ENCODE data around the gene FTL. TPM values are rescaled to one million over a fixed set of nuclear protein-coding genes. Genes with fewer than 3 reads are reported as not detected.
A peak's percentile ranks its signal among the peaks of the same experiment; 100 is the strongest.

FTL gene
- total RNA-seq, 2 experiments from 2014 or later: 683 to 880 TPM

DNA sequence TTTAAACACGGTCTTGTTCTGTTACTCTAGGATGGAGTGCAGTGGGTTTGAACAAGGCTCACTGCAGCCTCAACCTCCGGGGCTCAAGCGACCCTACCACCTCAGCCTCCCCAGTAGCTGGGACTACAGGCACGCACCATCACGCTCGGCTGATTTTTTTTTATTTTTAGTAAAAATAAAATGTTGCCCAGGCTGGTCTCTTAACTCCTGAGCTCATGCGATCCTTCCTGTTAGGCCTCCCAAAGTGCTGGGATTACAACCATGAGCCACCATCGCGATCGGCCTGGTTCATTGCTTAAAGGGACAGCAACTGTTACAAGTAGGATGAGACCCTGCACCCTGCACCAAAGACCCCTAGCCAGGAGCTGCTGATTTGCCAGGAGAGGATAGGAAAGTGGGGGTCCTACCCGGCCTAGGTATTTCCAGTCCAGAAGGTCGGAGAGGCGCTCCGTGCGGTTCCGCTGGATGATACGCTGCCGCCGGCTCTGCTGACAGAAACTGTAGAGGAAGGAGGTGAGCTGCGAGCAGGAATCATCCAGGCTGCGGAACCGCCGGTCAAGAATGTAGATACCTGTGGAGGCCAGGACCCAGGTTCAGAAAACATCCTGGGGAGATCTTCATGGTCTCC is 5.1 kb downstream of the FTL start:
- Mint-ChIP-seq H3K27me3 (no peaks in the 10 kb centered on the region), H3K27ac (peak overlapping the region; percentile 25), H3K4me1 (peaks cover 29% of the 10 kb centered on the region), H3K36me3 (ENCODE audit: low read depth) (peaks cover 44% of the 10 kb centered on the region), H3K4me3 (no peak overlapping the region), H3K9me3 (no peaks in the 10 kb centered on the region)
- CTCF ChIA-PET: interaction anchor here (0.7 to 2.7 kb wide), 23 partner anchors 9 to 226 kb away, joined by 3 to 25 read pairs (median 5); partner anchors contain the start of genes GYS1, HSD17B14, IZUMO1 and RUVBL2
- no peak for DNase-seq
- POLR2A ChIA-PET: interaction anchor here (0.6 kb wide), 1 partner anchor 143 kb away, joined by 3 read pairs; no protein-coding TSS in a partner anchor

DNA sequence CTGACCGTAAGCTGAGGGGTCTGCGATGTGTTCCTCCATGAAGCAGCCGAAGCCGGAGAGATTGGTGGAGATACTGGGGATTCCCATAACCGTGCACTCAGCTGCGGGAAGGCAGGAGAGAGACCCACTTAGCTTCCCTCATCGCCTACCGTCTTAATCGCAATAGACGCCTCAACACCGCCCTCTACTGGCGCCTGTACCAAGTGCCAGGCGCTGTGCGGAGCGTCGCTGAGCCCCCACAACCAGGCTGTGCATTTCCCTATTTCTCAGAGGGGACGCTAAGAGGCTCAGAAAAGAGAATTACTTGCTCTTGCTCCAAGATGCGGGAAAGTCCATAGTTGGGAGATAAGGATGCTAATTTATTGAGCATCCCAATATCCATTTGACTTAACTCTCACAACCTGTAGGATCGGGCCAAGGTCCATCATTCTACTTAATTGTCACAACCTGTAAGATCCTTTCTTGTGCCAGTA is 5.8 kb downstream of the FTL start:
- no peak overlapping the region for H3K4me3 Mint-ChIP-seq
- ChIA-PET POLR2A (interaction anchor here (0.6 kb wide), 1 partner anchor 144 kb away, joined by 3 read pairs; no protein-coding TSS in a partner anchor), CTCF (interaction anchor here (0.7 to 2.7 kb wide), 22 partner anchors 8 to 227 kb away, joined by 3 to 25 read pairs (median 5); partner anchors contain the start of genes GYS1, HSD17B14, IZUMO1 and RUVBL2)
- no peaks in the 10 kb centered on the region for H3K27me3 Mint-ChIP-seq
- H3K27ac Mint-ChIP-seq: no peak overlapping the region
- peaks cover 26% of the 10 kb centered on the region for H3K4me1 Mint-ChIP-seq
- H3K36me3 Mint-ChIP-seq (ENCODE audit: low read depth): peaks cover 45% of the 10 kb centered on the region
- no peaks in the 10 kb centered on the region for H3K9me3 Mint-ChIP-seq
- DNase-seq: peak; percentile 84

- Mint-ChIP-seq H3K36me3 (ENCODE audit: low read depth) (peaks cover 37% of the 10 kb centered on the region), H3K27me3 (no peaks in the 10 kb centered on the region), H3K4me3 (no peak overlapping the region), H3K9me3 (no peaks in the 10 kb centered on the region), H3K4me1 (peaks cover 10% of the 10 kb centered on the region), H3K27ac (no peak overlapping the region)
- POLR2A ChIA-PET: interaction anchor here (0.9 kb wide), 1 partner anchor 8 kb away, joined by 4 read pairs; no protein-coding TSS in a partner anchor
- CTCF ChIA-PET: interaction anchor here (0.6 to 10.8 kb wide), 10 partner anchors 10 to 187 kb away, joined by 3 to 89 read pairs (median 3); partner anchors contain the start of genes GYS1, HSD17B14 and RUVBL2
- peak; percentile 47 for DNase-seq
Observed at GRCh38 chr19:48975947-48976847, 11.1 kb downstream of the FTL start.

GRCh38 chr19:48977061-48977460 is 12.0 kb downstream of the FTL start:
- Mint-ChIP-seq H3K36me3 (ENCODE audit: low read depth) (peaks cover 40% of the 10 kb centered on the region), H3K4me3 (no peak overlapping the region)

DNA sequence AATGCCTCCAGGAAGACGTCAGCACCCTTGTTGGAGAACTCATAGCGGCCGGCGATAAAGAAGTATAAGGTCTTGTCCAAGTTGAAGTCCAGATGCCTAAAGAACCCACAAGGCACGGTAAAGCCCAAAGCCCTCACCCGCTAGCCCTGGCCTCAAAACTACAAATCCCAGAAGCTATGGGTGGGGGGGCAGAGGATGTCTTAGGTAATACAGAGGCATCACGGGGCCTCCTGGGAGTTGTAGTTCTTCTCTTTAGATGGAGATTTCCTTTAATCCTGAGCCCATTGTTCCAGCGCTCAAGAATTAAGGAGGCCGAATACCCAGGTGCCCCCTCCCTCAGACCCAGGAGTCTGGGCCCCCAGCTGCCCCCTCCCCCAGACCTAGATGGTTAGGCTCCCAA is 17.2 kb downstream of the FTL start:
- Mint-ChIP-seq H3K4me3 (no peak overlapping the region), H3K27ac (no peak overlapping the region), H3K36me3 (ENCODE audit: low read depth) (peaks cover 36% of the 10 kb centered on the region), H3K9me3 (no peaks in the 10 kb centered on the region), H3K27me3 (no peaks in the 10 kb centered on the region), H3K4me1 (peaks cover 4% of the 10 kb centered on the region)
- ChIA-PET CTCF (interaction anchor here (10.8 kb wide), 1 partner anchor 10 kb away, joined by 89 read pairs; the partner anchor contains the start of genes GYS1 and RUVBL2), POLR2A (no interaction called here)
- DNase-seq: no peak

More at GRCh38 chr19:48977061-48977460, 12.0 kb downstream of the FTL start:
- H3K27me3 Mint-ChIP-seq: no peaks in the 10 kb centered on the region
- ChIA-PET CTCF (interaction anchor here (0.6 to 10.8 kb wide), 9 partner anchors 10 to 188 kb away, joined by 3 to 89 read pairs (median 4); partner anchors contain the start of genes GYS1, HSD17B14 and RUVBL2), POLR2A (no interaction called here)
- H3K9me3 Mint-ChIP-seq: no peaks in the 10 kb centered on the region
- H3K27ac Mint-ChIP-seq: no peak overlapping the region
- DNase-seq: no peak
- peaks cover 9% of the 10 kb centered on the region for H3K4me1 Mint-ChIP-seq

DNA sequence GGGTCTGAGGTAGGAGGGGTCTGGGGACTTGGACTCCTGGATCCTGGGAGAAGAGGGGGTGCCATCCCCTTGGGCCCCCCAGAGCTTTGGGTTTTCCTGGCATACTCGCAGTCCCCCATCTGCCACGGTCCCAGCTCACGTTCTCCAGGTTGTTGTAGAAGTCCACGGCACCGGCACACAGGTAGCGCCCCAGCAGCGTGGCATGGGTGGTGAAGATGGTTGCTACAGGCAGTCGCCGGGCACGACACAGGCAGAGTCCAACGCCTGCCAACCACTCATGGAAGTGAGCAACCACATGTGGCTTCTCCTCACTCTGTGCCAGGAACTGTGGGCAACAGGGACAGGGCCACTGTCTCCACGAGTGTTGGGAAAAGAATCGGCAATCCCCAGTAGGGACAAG is 20.6 kb downstream of the FTL start:
- ChIA-PET POLR2A (no interaction called here), CTCF (interaction anchor here (0.6 to 10.8 kb wide), 2 partner anchors 7 to 9 kb away, joined by 3 to 89 read pairs; partner anchors contain the start of genes GYS1 and RUVBL2)
- H3K36me3 Mint-ChIP-seq (ENCODE audit: low read depth): peaks cover 40% of the 10 kb centered on the region
- H3K27me3 Mint-ChIP-seq: no peaks in the 10 kb centered on the region
- DNase-seq: no peak
- H3K4me3 Mint-ChIP-seq: no peak overlapping the region
- no peaks in the 10 kb centered on the region for H3K9me3 Mint-ChIP-seq
- no peak overlapping the region for H3K27ac Mint-ChIP-seq
- peaks cover 5% of the 10 kb centered on the region for H3K4me1 Mint-ChIP-seq

GRCh38 chr19:48986211-48986610 is 21.1 kb downstream of the FTL start:
- Mint-ChIP-seq H3K9me3 (no peaks in the 10 kb centered on the region), H3K4me3 (no peak overlapping the region), H3K27ac (no peak overlapping the region), H3K4me1 (peaks cover 9% of the 10 kb centered on the region), H3K36me3 (ENCODE audit: low read depth) (peaks cover 37% of the 10 kb centered on the region), H3K27me3 (no peaks in the 10 kb centered on the region)
- ChIA-PET CTCF (interaction anchor here (0.6 to 1.6 kb wide), 3 partner anchors 10 to 27 kb away, joined by 3 to 6 read pairs (median 6); no protein-coding TSS in a partner anchor), POLR2A (no interaction called here)
- DNase-seq: no peak

DNA sequence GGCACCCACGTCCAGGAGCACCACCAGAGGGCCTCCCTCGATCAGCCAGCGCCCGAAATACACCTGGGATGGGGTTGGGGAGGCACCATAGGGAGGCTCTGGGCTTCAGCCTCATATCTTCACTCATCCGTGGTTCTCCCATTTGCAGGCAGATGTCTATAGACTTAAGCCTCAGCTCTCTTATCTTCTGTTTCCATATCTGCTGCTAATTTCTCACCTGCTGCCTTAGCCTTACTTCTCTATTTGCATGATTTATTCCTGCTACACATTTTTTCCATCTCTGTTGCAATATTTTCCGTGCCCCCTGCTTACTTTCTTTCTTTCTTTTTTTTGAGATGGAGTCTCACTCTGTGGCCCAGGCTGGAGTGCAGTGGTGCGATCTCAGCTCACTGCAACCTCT is 22.2 kb downstream of the FTL start:
- Mint-ChIP-seq H3K27ac (no peak overlapping the region), H3K27me3 (no peaks in the 10 kb centered on the region), H3K4me1 (peaks cover 15% of the 10 kb centered on the region), H3K9me3 (no peaks in the 10 kb centered on the region), H3K36me3 (ENCODE audit: low read depth) (peaks cover 33% of the 10 kb centered on the region), H3K4me3 (no peak overlapping the region)
- POLR2A ChIA-PET: no interaction called here
- DNase-seq: no peak
- CTCF ChIA-PET: interaction anchor here (0.8 to 1.6 kb wide), 4 partner anchors 9 to 26 kb away, joined by 3 to 6 read pairs (median 4); no protein-coding TSS in a partner anchor

- DNase-seq: no peak
- Mint-ChIP-seq H3K4me1 (peaks cover 17% of the 10 kb centered on the region), H3K27ac (no peak overlapping the region), H3K36me3 (ENCODE audit: low read depth) (peaks cover 28% of the 10 kb centered on the region), H3K4me3 (no peak overlapping the region), H3K27me3 (no peaks in the 10 kb centered on the region), H3K9me3 (no peaks in the 10 kb centered on the region)
- CTCF ChIA-PET: interaction anchor here (0.6 kb wide), 1 partner anchor 9 kb away, joined by 3 read pairs; no protein-coding TSS in a partner anchor
- POLR2A ChIA-PET: no interaction called here
Observed at GRCh38 chr19:48988286-48988685, 23.2 kb downstream of the FTL start.

DNA sequence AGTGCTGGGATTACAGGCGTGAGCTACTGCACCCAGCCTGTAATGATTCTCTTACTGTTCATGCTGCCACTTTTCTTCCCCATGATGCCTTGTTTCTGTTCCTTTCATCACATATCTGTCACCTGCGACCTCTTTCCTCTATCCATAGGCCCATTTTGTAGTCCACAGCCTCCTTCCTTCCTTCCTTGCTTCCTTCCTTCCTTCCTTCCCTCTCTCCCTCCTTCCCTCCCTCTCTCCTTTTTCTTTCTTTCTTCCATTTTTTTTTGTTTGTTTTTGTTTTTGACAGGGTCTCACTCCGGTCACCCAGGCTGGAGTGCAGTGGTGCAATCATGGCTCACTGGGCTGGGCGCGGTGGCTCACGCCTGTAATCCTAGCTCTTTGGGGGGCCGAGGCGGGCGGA is 23.8 kb downstream of the FTL start:
- ChIA-PET POLR2A (interaction anchor here (0.7 kb wide), 1 partner anchor 155 kb away, joined by 8 read pairs; no protein-coding TSS in a partner anchor), CTCF (interaction anchor here (0.6 kb wide), 1 partner anchor 178 kb away, joined by 3 read pairs; no protein-coding TSS in a partner anchor)
- Mint-ChIP-seq H3K9me3 (no peaks in the 10 kb centered on the region), H3K4me1 (peaks cover 19% of the 10 kb centered on the region), H3K36me3 (ENCODE audit: low read depth) (peaks cover 27% of the 10 kb centered on the region), H3K4me3 (no peak overlapping the region), H3K27me3 (no peaks in the 10 kb centered on the region), H3K27ac (no peak overlapping the region)
- no peak for DNase-seq

GRCh38 chr19:48989701-48990291 is 24.7 kb downstream of the FTL start:
- no peak for DNase-seq
- no peak overlapping the region for H3K27ac Mint-ChIP-seq
- no peaks in the 10 kb centered on the region for H3K9me3 Mint-ChIP-seq
- no peak overlapping the region for H3K4me3 Mint-ChIP-seq
- H3K36me3 Mint-ChIP-seq (ENCODE audit: low read depth): peaks cover 27% of the 10 kb centered on the region
- ChIA-PET CTCF (interaction anchor here (0.6 to 1.9 kb wide), 5 partner anchors 8 to 221 kb away, joined by 3 to 7 read pairs (median 4); no protein-coding TSS in a partner anchor), POLR2A (interaction anchor here (0.7 kb wide), 1 partner anchor 156 kb away, joined by 8 read pairs; no protein-coding TSS in a partner anchor)
- no peaks in the 10 kb centered on the region for H3K27me3 Mint-ChIP-seq
- peaks cover 25% of the 10 kb centered on the region for H3K4me1 Mint-ChIP-seq

DNA sequence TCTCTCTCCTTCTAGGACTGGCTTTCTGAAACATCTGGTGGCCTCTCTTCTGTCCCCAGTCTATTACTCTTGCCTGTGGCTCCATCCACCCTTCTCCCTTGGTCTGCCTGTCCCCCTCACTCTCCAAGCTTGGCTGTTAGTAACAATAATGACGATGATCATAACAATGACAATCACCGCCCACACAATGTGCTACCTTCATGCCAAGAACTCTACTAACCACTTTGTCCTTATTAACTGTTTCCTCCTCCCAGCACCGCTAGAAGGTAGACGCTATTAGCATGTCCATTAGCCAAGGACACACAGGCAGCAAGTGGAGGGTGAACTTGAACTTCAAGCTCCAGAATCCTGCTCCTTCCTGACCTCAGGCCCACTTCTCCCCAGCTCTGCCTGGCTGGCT is 25.3 kb downstream of the FTL start:
- H3K27ac Mint-ChIP-seq: no peak overlapping the region
- CTCF ChIA-PET: interaction anchor here (0.6 to 1.9 kb wide), 3 partner anchors 7 to 11 kb away, joined by 3 to 7 read pairs (median 4); no protein-coding TSS in a partner anchor
- no peak for DNase-seq
- no peaks in the 10 kb centered on the region for H3K27me3 Mint-ChIP-seq
- peaks cover 24% of the 10 kb centered on the region for H3K36me3 Mint-ChIP-seq (ENCODE audit: low read depth)
- H3K4me1 Mint-ChIP-seq: peaks cover 31% of the 10 kb centered on the region
- H3K4me3 Mint-ChIP-seq: no peak overlapping the region
- POLR2A ChIA-PET: no interaction called here
- H3K9me3 Mint-ChIP-seq: no peaks in the 10 kb centered on the region

Measured in activated CD4-positive, alpha-beta T cell treated with anti-CD3 and anti-CD28 coated beads, Interleukin-2, amount 10 ng/mL, durations not matched to agents 7 days and 5 days (primary cell).